Urinary bladder (tissue), 4 donors: Measurements from ENCODE around the gene MICA. TPM values are rescaled to one million over a fixed set of nuclear protein-coding genes. Genes with fewer than 3 reads are reported as not detected.
"Not testable (repeated sequence)": the region's sequence is repeated elsewhere in the genome, so short reads cannot be mapped to it uniquely, and the experiment has no call there.

Experiments
- DNase-seq: peaks from one replicate; pipeline ENCODE4 v3.0.0-alpha.2; 2015; ENCODE audit errors: extremely low spot score
- H3K27ac ChIP-seq: one replicate; pipeline ENCODE4 v1.5.1; 2013; ENCODE audit warnings: low read depth, mild to moderate bottlenecking, moderate library complexity
- H3K36me3 ChIP-seq: one replicate; pipeline ENCODE4 v1.6.1; 2013; ENCODE audit warnings: mild to moderate bottlenecking, moderate library complexity; ENCODE audit not compliant: insufficient read depth
- H3K4me1 ChIP-seq: one replicate; pipeline ENCODE4 v1.6.1; 2013; ENCODE audit warnings: mild to moderate bottlenecking, moderate library complexity; ENCODE audit not compliant: insufficient read depth
- H3K4me3 ChIP-seq: one replicate; pipeline ENCODE4 v1.5.1; 2013; ENCODE audit warnings: low read depth, low read length
- WGBS: extraction: QIAGEN DNeasy Blood & Tissue Kit; methylation state at CpG from one replicate; pipeline ENCODE4 v1.1.7; 2013; 5-methylcytosine and 5-hydroxymethylcytosine counted together
- polyA plus RNA-seq: library from polyadenylated mRNA; stranded (reverse); fragments of 200-250 nt; gene quantifications from one replicate; pipeline ENCODE4 v1.2.3, GENCODE V29; 2013
- total RNA-seq: library from RNA; depleted of rRNA; stranded (reverse); fragments of >200 nt; gene quantifications from one replicate; pipeline ENCODE4 v1.2.3, GENCODE V29; 2014
- donor health status: healthy with polysubstance abuse.
- donor health status: healthy.

Gene MICA
- total and polyA plus RNA-seq, 2 donors = 6.7 to 23.8 TPM

DNA sequence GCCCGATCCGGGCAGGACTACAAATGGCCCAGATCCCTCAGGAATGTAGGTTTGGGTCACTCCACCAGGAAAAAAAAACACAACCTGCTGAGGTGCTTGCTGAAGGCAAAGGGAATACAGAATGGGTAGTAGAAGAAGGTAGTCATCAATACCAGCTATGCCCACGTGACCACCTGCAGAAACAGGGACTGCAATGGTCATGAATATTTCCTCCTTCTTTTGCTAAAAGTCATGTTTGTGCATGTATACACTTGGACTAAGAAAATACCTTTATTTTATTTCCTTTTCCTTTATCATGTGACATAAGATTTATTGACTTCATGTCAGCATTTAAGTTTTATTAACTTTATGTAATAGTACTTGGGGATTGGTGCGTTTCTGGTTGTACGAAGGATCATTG is 31.7 kb downstream of the MICA start:
- not testable (repeated sequence) for H3K4me1 ChIP-seq, H3K36me3 ChIP-seq, DNase-seq, H3K4me3 ChIP-seq, H3K27ac ChIP-seq
- WGBS = 74% methylated on average over 5 of the region's 5 CpGs

DNA sequence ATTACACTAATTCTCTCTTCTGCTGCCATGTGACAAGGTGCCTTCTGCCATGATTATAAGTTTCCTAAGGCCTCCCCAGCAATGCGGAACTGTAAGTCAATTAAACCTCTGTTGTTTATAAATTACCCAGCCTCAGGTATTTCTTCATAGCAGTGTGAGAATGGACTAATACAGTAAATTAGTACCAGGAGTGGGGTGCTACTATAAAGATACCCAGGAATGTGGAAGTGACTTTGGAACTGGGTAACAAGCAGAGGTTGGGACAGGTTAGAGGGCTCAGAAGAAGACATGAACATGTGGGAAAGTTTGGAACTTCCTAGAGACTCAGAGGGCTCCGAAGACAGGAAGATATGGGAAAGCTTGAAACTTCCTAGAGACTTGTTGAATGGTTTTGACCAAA is 34.8 kb downstream of the MICA start:
- WGBS = 91% methylated on average over 2 of the region's 2 CpGs
- no peak for DNase-seq
- no peaks in the 10 kb centered on the region for H3K4me1 ChIP-seq
- no peak overlapping the region for H3K4me3 ChIP-seq
- no peaks in the 10 kb centered on the region for H3K36me3 ChIP-seq
- H3K27ac ChIP-seq = no peak overlapping the region

DNA sequence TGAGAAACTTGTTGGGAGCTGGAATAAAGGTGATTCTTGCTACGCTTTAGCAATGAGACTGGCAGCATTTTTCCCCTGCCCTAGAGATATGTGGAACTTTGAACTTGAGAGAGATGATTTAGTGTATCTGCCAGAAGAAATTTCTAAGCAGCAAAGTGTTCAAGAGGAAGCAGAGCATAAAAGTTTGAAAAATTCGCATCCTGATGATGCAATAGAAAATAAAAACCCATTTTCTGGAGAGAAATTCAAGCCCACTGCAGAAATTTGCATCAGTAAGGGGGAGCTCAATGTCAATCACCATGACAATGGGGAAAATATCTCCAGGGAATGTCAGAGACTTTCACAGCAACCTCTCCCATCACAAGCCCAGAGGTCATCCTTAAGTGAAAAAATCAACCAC is 35.3 kb downstream of the MICA start:
- no peak overlapping the region for H3K4me3 ChIP-seq
- H3K36me3 ChIP-seq = no peaks in the 10 kb centered on the region
- no peak overlapping the region for H3K27ac ChIP-seq
- H3K4me1 ChIP-seq = no peaks in the 10 kb centered on the region
- WGBS = 65% methylated on average over 2 of the region's 2 CpGs
- DNase-seq = no peak

DNA sequence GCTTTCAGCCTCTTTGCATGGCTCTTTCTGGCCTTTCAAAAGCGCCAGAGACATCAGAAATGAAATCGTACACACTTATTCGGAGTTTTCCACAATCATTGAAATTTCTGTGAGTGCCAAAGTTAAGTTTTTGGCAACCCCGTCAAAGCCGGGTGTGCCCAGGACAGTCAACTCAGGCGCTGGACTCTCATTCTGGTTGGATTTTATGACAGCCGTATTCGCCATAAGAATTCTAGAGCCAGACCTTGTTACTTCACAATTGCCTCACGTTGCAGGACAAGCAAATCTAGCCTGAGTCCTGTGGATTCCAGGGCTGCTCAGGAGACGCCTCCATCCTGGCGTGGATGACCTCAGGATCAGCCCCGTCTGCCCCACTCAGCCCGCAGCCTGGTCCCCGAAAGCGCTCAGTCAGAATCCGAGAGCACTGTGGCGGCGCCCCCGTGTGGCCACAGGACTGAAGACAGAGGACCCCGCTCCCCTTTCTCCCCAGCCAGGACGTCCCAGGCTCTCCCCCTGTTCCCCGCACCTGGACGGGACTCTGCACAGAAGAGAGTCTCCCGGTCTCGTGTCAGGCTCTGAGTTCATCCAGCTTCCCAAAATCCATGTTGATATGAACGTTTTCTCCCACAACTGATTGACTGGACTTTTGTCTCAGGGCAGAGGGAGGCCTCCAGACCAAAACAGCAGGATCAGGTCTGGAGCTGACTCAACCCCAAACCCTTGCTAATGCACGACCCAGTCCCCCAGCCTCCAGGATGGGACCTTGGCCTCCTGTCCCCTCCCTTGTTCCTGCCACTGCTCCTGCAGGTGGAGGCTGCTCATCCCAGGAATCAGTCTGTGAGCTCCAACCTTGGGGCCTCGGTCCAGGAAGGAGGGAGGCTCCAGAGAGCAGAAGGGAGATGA is 38.2 kb downstream of the MICA start:
- WGBS = 17% methylated on average over 28 of the region's 28 CpGs
- no peaks in the 10 kb centered on the region for H3K36me3 ChIP-seq
- H3K4me1 ChIP-seq = no peaks in the 10 kb centered on the region
- H3K27ac ChIP-seq = no peak overlapping the region
- peak; percentile 2 for DNase-seq
- no peak overlapping the region for H3K4me3 ChIP-seq

DNA sequence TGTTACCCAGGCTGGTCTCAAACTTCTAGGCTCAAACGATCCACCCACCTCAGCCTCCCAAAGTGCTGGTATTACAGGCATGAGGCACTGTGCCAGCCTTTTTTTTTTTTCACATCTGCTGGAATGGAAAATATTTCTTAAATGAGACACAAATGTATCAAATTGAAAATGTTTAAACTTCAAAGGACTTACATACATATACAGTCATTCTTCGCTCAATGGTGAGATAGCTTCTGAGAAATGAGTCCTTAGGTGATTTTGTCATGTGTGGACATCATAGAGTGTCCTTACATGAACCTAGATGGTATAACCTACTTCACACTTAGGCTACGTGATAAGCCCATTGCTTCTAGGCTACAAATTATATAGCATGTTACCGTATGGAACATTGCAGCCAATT is 43.1 kb downstream of the MICA start:
- 76% methylated on average over 4 of the region's 4 CpGs for WGBS
- Histone ChIP-seq H3K36me3 (no peaks in the 10 kb centered on the region), H3K4me1 (no peaks in the 10 kb centered on the region), H3K27ac (no peak overlapping the region), H3K4me3 (no peak overlapping the region)
- no peak for DNase-seq

GRCh38 chr6:31446999-31447789 is 43.8 kb downstream of the MICA start:
- H3K36me3 ChIP-seq, DNase-seq, H3K27ac ChIP-seq, H3K4me1 ChIP-seq, H3K4me3 ChIP-seq: not testable (repeated sequence)
- WGBS = 92% methylated on average over 4 of the region's 6 CpGs

- no peak overlapping the region for H3K27ac ChIP-seq
- no peaks in the 10 kb centered on the region for H3K36me3 ChIP-seq
- no peaks in the 10 kb centered on the region for H3K4me1 ChIP-seq
- no peak overlapping the region for H3K4me3 ChIP-seq
- no peak for DNase-seq
- 63% methylated on average over 4 of the region's 4 CpGs for WGBS
These were observed 47.4 kb downstream of the MICA start for GRCh38 chr6:31450751-31451150.

DNA sequence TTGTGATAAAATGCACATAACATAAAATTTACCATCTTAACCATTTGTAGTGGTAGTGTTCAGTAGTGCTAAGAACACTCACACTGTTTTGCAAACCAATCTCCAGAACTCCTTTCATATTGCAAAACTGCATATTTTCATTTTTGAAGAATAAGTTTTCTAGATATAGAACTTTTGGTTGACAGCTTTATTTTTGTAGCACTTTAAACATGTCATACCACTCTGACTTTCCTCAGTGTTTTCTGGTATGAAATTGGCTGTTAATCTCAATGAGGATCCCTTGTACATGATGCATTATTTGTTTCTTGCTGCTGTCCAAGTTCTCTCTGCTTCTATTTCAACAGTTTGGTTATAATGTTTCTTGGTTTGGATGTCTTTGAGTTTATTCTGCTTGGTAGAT is 49.5 kb downstream of the MICA start:
- no peak for DNase-seq
- Histone ChIP-seq H3K36me3 (no peaks in the 10 kb centered on the region), H3K4me3 (no peak overlapping the region), H3K4me1 (no peaks in the 10 kb centered on the region), H3K27ac (no peak overlapping the region)

- Histone ChIP-seq H3K4me3 (no peak overlapping the region), H3K36me3 (no peaks in the 10 kb centered on the region), H3K4me1 (no peaks in the 10 kb centered on the region), H3K27ac (no peak overlapping the region)
- no peak for DNase-seq
- WGBS = 72% methylated on average over 2 of the region's 2 CpGs
These were observed 49.9 kb downstream of the MICA start for GRCh38 chr6:31453259-31453658.

GRCh38 chr6:31459864-31460263 is 56.5 kb downstream of the MICA start:
- not testable (repeated sequence) for H3K4me3 ChIP-seq, DNase-seq, H3K27ac ChIP-seq, H3K4me1 ChIP-seq, H3K36me3 ChIP-seq
- WGBS = 84% methylated on average over 5 of the region's 5 CpGs

DNA sequence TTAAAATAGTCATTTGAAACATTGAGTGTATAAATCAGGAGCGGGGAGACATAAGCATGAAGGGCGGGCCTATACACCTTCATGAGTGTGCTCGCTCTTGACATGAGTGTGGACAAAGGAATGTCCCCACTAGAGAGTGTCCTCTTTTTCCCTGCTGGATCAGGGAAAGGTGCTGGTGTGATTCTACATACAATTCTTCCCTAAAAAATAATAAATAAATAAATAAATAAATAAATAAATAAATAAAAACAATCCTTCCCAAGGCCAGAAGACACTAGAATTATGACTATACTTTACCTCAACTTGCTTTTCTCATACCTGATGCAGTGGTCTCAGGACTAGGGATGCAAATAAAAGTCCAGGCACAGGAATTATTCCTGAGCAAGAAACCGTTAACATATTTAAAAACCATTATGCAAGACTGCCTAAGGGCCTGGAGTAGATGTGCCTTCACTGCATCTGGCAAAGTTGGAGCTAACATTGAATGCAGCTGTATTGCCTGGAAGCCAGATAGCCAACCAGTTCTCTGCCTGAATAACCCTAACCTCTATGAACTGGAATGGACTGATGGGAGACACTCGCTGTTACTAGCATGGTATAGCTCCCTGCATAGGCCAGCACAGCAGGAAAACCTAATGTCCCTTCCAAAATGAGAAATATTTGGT is 57.1 kb downstream of the MICA start:
- H3K36me3 ChIP-seq = no peaks in the 10 kb centered on the region
- DNase-seq = no peak
- H3K27ac ChIP-seq = no peak overlapping the region
- no peak overlapping the region for H3K4me3 ChIP-seq
- no peaks in the 10 kb centered on the region for H3K4me1 ChIP-seq
- 96% methylated on average over 5 of the region's 5 CpGs for WGBS

DNA sequence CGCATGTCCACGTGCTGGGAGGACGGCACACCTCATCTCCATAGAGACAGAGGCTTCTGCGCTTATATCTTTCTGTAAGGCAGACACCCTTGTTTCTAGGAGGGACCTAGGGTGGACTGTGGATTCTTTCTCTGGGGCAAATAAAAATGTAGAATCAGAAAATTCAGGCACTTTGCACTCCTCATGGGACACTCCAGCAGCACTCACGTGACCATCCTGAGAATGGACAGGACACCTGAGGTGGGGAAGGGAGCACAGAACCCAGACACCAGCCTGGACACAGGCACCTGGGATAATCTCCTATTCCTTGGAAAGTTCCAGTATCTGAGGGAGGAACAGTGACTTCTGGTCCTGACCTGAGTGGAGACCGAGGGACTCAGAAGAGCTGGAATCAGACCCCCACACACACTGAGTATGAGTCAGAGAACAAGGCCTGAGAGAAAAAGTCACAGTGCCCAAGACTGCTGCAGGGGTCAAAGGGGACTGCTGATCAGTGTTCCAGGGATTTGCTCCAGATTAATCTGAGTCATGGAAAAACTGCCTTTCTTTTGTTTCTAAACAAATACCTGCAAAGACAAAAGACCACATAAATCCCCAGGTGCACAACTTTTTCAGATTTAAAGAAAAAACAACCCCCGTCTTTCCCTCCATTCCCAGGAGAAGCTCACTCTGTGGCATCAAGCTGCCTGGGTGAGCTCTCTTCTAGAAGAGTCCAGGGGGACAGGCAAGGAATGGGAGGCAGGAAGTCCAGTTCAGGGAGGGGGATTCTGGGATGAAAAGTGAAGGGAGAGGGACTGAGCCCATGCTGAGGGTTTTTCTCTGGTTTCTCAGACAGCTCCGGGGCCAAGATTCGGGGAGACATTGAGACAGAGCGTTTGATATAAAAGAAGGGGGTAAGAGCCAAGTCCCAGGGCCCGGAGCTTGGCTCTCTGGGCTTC is 58.9 kb downstream of the MICA start:
- DNase-seq = no peak
- no peaks in the 10 kb centered on the region for H3K36me3 ChIP-seq
- peak overlapping the region; percentile 66 for H3K27ac ChIP-seq
- H3K4me3 ChIP-seq = peak overlapping the region; percentile 45
- H3K4me1 ChIP-seq = no peaks in the 10 kb centered on the region
- WGBS = 58% methylated on average over 11 of the region's 11 CpGs
